ENCODE results near the gene ATP1B2. TPM values are rescaled to one million over a fixed set of nuclear protein-coding genes. Genes with fewer than 3 reads are reported as not detected.
"Not testable (repeated sequence)": the region's sequence is repeated elsewhere in the genome, so short reads cannot be mapped to it uniquely, and the experiment has no call there.

ATP1B2 gene
- total and polyA plus RNA-seq, 8 donors, result 0.12 to 0.90 (median 0.55) TPM; not detected in 3

GRCh38 chr17:7615265-7615747 is 35.4 kb upstream of the ATP1B2 start:
- intact Hi-C loops (cut with DNase I; ENCODE audit: low total_unique reads), result no loop called here
- peak overlapping the region; percentile 43 to 92 (median 88) for H3K4me3 ChIP-seq
- WGBS, 5 donors, result 4 to 10% (median 6%) methylated on average over 27 to 28 of the region's 28 CpGs

GRCh38 chr17:7618608-7619007 is 32.1 kb upstream of the ATP1B2 start:
- no peak for TF ChIP-seq EP300 (IDR thresholded peaks at IDR 0.05)
- no peak for TF ChIP-seq CTCF (IDR thresholded peaks at IDR 0.05)
- TF ChIP-seq POLR2A (IDR thresholded peaks at IDR 0.05), result no peak
- TF ChIP-seq POLR2AphosphoS5 (IDR thresholded peaks at IDR 0.05), result no peak
- H3K27ac ChIP-seq, result no peak overlapping the region
- no peaks in the 10 kb centered on the region for H3K36me3 ChIP-seq
- no peaks in the 10 kb centered on the region for H3K27me3 ChIP-seq
- no peaks in the 10 kb centered on the region for H3K9me3 ChIP-seq
- intact Hi-C loops (cut with DNase I; ENCODE audit: low total_unique reads), result no loop called here
- H3K4me3 ChIP-seq, result no peak overlapping the region
- 57 to 69% (median 63%) methylated on average over 5 of the region's 5 CpGs for WGBS, 5 donors
- DNase-seq, result no peak
- peaks cover 1 to 13% (median 8%) of the 10 kb centered on the region in 4 donors for H3K4me1 ChIP-seq

More at GRCh38 chr17:7615265-7615747, 35.4 kb upstream of the ATP1B2 start:
- no peaks in the 10 kb centered on the region for H3K27me3 ChIP-seq
- H3K4me1 ChIP-seq, result peaks cover 24 to 46% (median 36%) of the 10 kb centered on the region in 4 donors
- H3K36me3 ChIP-seq, result peaks cover 4 to 14% (median 9%) of the 10 kb centered on the region in 4 donors
- DNase-seq, result no peak
- peak overlapping the region; percentile 82 to 99 (median 93) for H3K27ac ChIP-seq
- TF ChIP-seq EP300 (IDR thresholded peaks at IDR 0.05) (no peak), POLR2AphosphoS5 (IDR thresholded peaks at IDR 0.05) (peak in 2 of 3 donors; percentile 26 to 58), POLR2A (IDR thresholded peaks at IDR 0.05) (no peak), CTCF (IDR thresholded peaks at IDR 0.05) (no peak)
- no peaks in the 10 kb centered on the region for H3K9me3 ChIP-seq

GRCh38 chr17:7620835-7621234 is 29.9 kb upstream of the ATP1B2 start:
- DNase-seq, result no peak
- Histone ChIP-seq H3K36me3 (peaks cover 0 to 3% (median 3%) of the 10 kb centered on the region in 4 donors), H3K4me1 (peaks cover 0 to under 1% (median 0%) of the 10 kb centered on the region in 4 donors), H3K9me3 (no peaks in the 10 kb centered on the region), H3K27me3 (no peaks in the 10 kb centered on the region), H3K4me3 (no peak overlapping the region), H3K27ac (no peak overlapping the region)
- intact Hi-C loops (cut with DNase I; ENCODE audit: low total_unique reads), result no loop called here
- TF ChIP-seq POLR2AphosphoS5 (IDR thresholded peaks at IDR 0.05) (no peak), POLR2A (IDR thresholded peaks at IDR 0.05) (no peak), EP300 (IDR thresholded peaks at IDR 0.05) (no peak), CTCF (IDR thresholded peaks at IDR 0.05) (no peak)
- 93 to 95% (median 94%) methylated on average over 8 of the region's 8 CpGs for WGBS, 5 donors

GRCh38 chr17:7623661-7624060 is 27.1 kb upstream of the ATP1B2 start:
- 72 to 79% (median 75%) methylated on average over 5 of the region's 5 CpGs for WGBS, 5 donors
- Histone ChIP-seq H3K36me3 (peaks cover 0 to 9% (median 9%) of the 10 kb centered on the region in 4 donors), H3K4me3 (no peak overlapping the region), H3K4me1 (peaks cover 11 to 18% (median 15%) of the 10 kb centered on the region in 4 donors), H3K27me3 (no peaks in the 10 kb centered on the region), H3K27ac (no peak overlapping the region), H3K9me3 (no peaks in the 10 kb centered on the region)
- intact Hi-C loops (cut with DNase I; ENCODE audit: low total_unique reads), result no loop called here
- no peak for TF ChIP-seq POLR2AphosphoS5 (IDR thresholded peaks at IDR 0.05)
- no peak for TF ChIP-seq EP300 (IDR thresholded peaks at IDR 0.05)
- no peak for TF ChIP-seq POLR2A (IDR thresholded peaks at IDR 0.05)
- no peak for TF ChIP-seq CTCF (IDR thresholded peaks at IDR 0.05)
- no peak for DNase-seq

DNA sequence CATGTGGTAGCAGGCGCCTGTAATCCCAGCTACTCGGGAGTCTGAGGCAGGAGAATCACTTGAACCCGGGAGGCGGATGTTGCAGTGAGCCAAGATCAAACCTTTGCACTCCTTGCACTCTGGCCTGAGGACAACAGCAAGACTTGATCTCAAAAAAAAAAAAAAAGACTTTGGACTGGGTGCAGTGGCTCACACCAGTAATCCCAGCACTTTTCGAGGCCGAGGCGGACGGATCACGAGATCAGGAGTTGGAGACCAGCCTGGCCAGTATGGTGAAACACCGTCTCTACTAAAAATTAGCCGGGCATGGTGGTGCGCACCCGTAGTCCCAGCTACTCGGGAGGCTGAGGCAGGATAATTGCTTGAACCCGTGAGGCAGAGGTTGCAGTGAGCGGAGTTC is 25.0 kb upstream of the ATP1B2 start:
- H3K27ac ChIP-seq; DNase-seq; H3K27me3 ChIP-seq; H3K4me3 ChIP-seq; H3K36me3 ChIP-seq; intact Hi-C loops (cut with DNase I; ENCODE audit: low total_unique reads); H3K9me3 ChIP-seq: not testable (repeated sequence)
- H3K4me1 ChIP-seq, result peaks cover 11 to 18% (median 15%) of the 10 kb centered on the region in 4 donors
- 91 to 99% (median 98%) methylated on average over 16 of the region's 16 CpGs for WGBS, 5 donors

Measured in stomach (tissue), 9 donors.